AG04450 (cell line): ENCODE data around the gene ZNF513. TPM values are rescaled to one million over a fixed set of nuclear protein-coding genes. Genes with fewer than 3 reads are reported as not detected.

Experiments used
- CTCF ChIA-PET: fragments of 300-600, 350-600 bp; formaldehyde crosslinking; extraction: SDS; loops from one replicate; lab custom pipeline; 2022; ENCODE audit warnings: antibody characterized with exemption, inconsistent platforms; lab: Charles Lee
- POLR2A ChIA-PET: fragments of 350-600 bp; formaldehyde crosslinking; extraction: SDS; loops from one replicate; lab custom pipeline; 2021; ENCODE audit warnings: antibody characterized with exemption, inconsistent platforms; lab: Yijun Ruan, JAX
- DNase-seq: peaks from one replicate; pipeline ENCODE4 v3.0.0-alpha.2; 2011; ENCODE audit warnings: low read depth, low spot score
- H3K27ac ChIP-seq: one replicate; pipeline ENCODE4 v1.5.1; 2012; ENCODE audit warnings: low read depth, low read length, control low read depth
- H3K27me3 ChIP-seq: one replicate; pipeline ENCODE4 v1.6.0; 2012; ENCODE audit warnings: low read length; ENCODE audit not compliant: control insufficient read depth, insufficient read depth
- H3K4me3 ChIP-seq: 2 replicates; pipeline ENCODE4 v1.5.1; 2011; ENCODE audit warnings: mild to moderate bottlenecking, low read depth, low read length, control low read depth
- H3K9me3 ChIP-seq: 2 replicates; pipeline ENCODE4 v1.5.1; 2012; ENCODE audit warnings: low read length; ENCODE audit not compliant: control insufficient read depth, insufficient read depth
- CTCF ChIP-seq: IDR thresholded peaks from 2 replicates; pipeline ENCODE4 v1.5.1; 2011; ENCODE audit warnings: low read depth, low read length, control low read depth, inconsistent platforms
- polyA plus RNA-seq: library from polyadenylated mRNA; depleted of rRNA; stranded (reverse); fragments of >200 nt; gene quantifications from 2 replicates; pipeline ENCODE4 v1.2.3, GENCODE V29; 2011

Gene ZNF513
- polyA plus RNA-seq, 1 experiment, result 7.4 TPM

GRCh38 chr2:27407798-27408491 lies 27.4 kb upstream of the ZNF513 start:
- Histone ChIP-seq H3K27me3 (peaks cover 3% of the 10 kb centered on the region), H3K4me3 (peak overlapping the region; percentile 89), H3K9me3 (peaks cover 2% of the 10 kb centered on the region; the same call in 1 of the 2 replicates), H3K27ac (no peak overlapping the region)
- ChIA-PET POLR2A (interaction anchor here (0.7 to 3.1 kb wide), 2 partner anchors 21 to 41 kb away, joined by 3 to 43 read pairs; partner anchors contain the start of gene NRBP1), CTCF (interaction anchor here (1.4 to 3.4 kb wide), 3 partner anchors 14 to 275 kb away, joined by 5 to 16 read pairs (median 12); no protein-coding TSS in a partner anchor)
- peak; percentile 70 for TF ChIP-seq CTCF
- DNase-seq, result no peak

- ChIA-PET POLR2A (no interaction called here), CTCF (interaction anchor here (0.8 to 1.3 kb wide), 4 partner anchors 9 to 283 kb away, joined by 3 to 7 read pairs (median 3); partner anchors contain the start of gene PPM1G)
- H3K27me3 ChIP-seq, result no peaks in the 10 kb centered on the region
- DNase-seq, result no peak
- H3K27ac ChIP-seq, result no peak overlapping the region
- TF ChIP-seq CTCF, result no peak
- no peaks in the 10 kb centered on the region; the same call in 1 of the 2 replicates for H3K9me3 ChIP-seq
- H3K4me3 ChIP-seq, result no peak overlapping the region
Measured at GRCh38 chr2:27400348-27401135, 20.0 kb upstream of the ZNF513 start.

- CTCF ChIA-PET, result no interaction called here
- no peak overlapping the region for H3K4me3 ChIP-seq
- H3K27me3 ChIP-seq, result no peaks in the 10 kb centered on the region
- POLR2A ChIA-PET, result no interaction called here
- no peak overlapping the region for H3K27ac ChIP-seq
- no peak for TF ChIP-seq CTCF
- no peaks in the 10 kb centered on the region; the same call in 1 of the 2 replicates for H3K9me3 ChIP-seq
- no peak for DNase-seq
Measured at GRCh38 chr2:27398962-27399361, 18.4 kb upstream of the ZNF513 start.

- no peak for TF ChIP-seq CTCF
- Histone ChIP-seq H3K9me3 (no peaks in the 10 kb centered on the region), H3K27ac (no peak overlapping the region), H3K27me3 (no peaks in the 10 kb centered on the region), H3K4me3 (no peak overlapping the region)
- POLR2A ChIA-PET, result no interaction called here
- DNase-seq, result no peak
- CTCF ChIA-PET, result interaction anchor here (1.1 kb wide), 1 partner anchor 35 kb away, joined by 3 read pairs; no protein-coding TSS in a partner anchor
Measured at GRCh38 chr2:27393225-27393624, 12.7 kb upstream of the ZNF513 start.
